ENCODE data around the gene ELN. TPM values are rescaled to one million over a fixed set of nuclear protein-coding genes. Genes with fewer than 3 reads are reported as not detected.

Gene ELN
- total and polyA plus RNA-seq, 2 donors (not counting 3 experiments of a cell fraction or from before 2014, with no cell fraction given), result 1.7 to 2.6 TPM

DNA sequence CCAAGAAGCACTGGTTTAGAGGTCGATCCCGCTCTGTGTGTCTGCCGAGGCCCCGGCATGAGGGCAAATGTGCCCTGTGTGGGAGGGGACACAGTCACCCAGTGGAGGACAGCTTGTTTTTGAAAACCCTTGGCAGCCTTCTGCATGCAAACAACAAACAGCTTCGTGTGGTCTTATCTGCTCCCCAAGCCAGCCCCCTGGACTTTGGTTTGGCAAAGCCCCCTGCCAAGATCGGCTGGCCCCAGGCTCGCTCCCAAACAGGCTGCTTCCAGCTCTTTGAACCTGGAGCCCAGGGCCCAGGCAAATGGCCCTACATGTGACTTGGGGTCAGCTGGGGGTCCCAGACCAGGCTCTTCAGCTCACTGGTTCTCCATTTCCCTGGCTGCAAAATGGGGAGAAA lies 2.9 kb downstream of the ELN start:
- intact Hi-C loops (cut with micrococcal nuclease), result no loop called here
- H3K9ac ChIP-seq (replicated peaks; ENCODE audit: extremely low read depth, insufficient read depth, low read length), result no peak overlapping the region
- DNase-seq (ENCODE audit: low read depth, low spot score) (no peak), FAIRE-seq (no peak)
- dilution Hi-C loops (cut with MboI; ENCODE audit: extremely low pct_ligation_motif_present, low sequenced_read_pairs), result no loop called here
- H2AFZ ChIP-seq (ENCODE audit: low read depth, low read length), result no peak overlapping the region
- no TSS peak for BruUV-seq (replicated peaks)
- ChIA-PET CTCF (interaction anchor here (0.5 to 1.6 kb wide), 2 partner anchors 165 to 168 kb away, joined by 3 to 7 read pairs; no protein-coding TSS in a partner anchor), POLR2A (no interaction called here)
- H3K4me3 ChIP-seq (replicated peaks in 1 of 3; ENCODE audit: insufficient read depth in 1 of 3, low read depth in 1 of 3, low read length in 3 of 3), result no peak overlapping the region
- H3K36me3 ChIP-seq (ENCODE audit: control insufficient read depth in 2 of 2, extremely low read depth in 1 of 2, insufficient read depth in 2 of 2, low read length in 2 of 2), result no peaks in the 10 kb centered on the region
- no peak overlapping the region for H3K27ac ChIP-seq (ENCODE audit: insufficient read depth, low read depth, low read length)
- peaks cover 11 to 17% of the 10 kb centered on the region in 2 experiments for H3K27me3 ChIP-seq (ENCODE audit: control insufficient read depth in 2 of 2, insufficient read depth in 2 of 2, low read length in 2 of 2)
- H4K20me1 ChIP-seq (replicated peaks; ENCODE audit: control insufficient read depth, extremely low read depth, insufficient read depth, low read length), result no peaks in the 10 kb centered on the region
- H3K79me2 ChIP-seq (ENCODE audit: control insufficient read depth, insufficient read depth, low read length), result no peaks in the 10 kb centered on the region
- H3K4me1 ChIP-seq (ENCODE audit: control insufficient read depth, extremely low read depth, insufficient read depth, low read length), result peaks cover 3% of the 10 kb centered on the region
- no peak overlapping the region for H3K4me2 ChIP-seq (ENCODE audit: insufficient read depth, low read length)
- H3K9me1 ChIP-seq (replicated peaks; ENCODE audit: control insufficient read depth, extremely low read depth, insufficient read depth, low read length), result no peaks in the 10 kb centered on the region
- H3K9me3 ChIP-seq (replicated peaks; ENCODE audit: control insufficient read depth, insufficient read depth, low read length), result no peaks in the 10 kb centered on the region
- TF ChIP-seq, protein P1, sequence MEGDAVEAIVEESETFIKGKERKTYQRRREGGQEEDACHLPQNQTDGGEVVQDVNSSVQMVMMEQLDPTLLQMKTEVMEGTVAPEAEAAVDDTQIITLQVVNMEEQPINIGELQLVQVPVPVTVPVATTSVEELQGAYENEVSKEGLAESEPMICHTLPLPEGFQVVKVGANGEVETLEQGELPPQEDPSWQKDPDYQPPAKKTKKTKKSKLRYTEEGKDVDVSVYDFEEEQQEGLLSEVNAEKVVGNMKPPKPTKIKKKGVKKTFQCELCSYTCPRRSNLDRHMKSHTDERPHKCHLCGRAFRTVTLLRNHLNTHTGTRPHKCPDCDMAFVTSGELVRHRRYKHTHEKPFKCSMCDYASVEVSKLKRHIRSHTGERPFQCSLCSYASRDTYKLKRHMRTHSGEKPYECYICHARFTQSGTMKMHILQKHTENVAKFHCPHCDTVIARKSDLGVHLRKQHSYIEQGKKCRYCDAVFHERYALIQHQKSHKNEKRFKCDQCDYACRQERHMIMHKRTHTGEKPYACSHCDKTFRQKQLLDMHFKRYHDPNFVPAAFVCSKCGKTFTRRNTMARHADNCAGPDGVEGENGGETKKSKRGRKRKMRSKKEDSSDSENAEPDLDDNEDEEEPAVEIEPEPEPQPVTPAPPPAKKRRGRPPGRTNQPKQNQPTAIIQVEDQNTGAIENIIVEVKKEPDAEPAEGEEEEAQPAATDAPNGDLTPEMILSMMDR (IDR thresholded peaks at IDR 0.05; ENCODE audit: extremely low read depth in 1 of 2, insufficient read depth in 1 of 2, low read depth in 1 of 2, low read length in 2 of 2), result no peak
- TF ChIP-seq, protein P2, sequence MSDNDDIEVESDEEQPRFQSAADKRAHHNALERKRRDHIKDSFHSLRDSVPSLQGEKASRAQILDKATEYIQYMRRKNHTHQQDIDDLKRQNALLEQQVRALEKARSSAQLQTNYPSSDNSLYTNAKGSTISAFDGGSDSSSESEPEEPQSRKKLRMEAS (IDR thresholded peaks at IDR 0.05; ENCODE audit: insufficient read depth, insufficient read length), result no peak
- TF ChIP-seq POLR2AphosphoS5 (IDR thresholded peaks at IDR 0.05; ENCODE audit: insufficient read depth, low read depth, low read length) (no peak), GATA2 (IDR thresholded peaks at IDR 0.05; ENCODE audit: insufficient read depth, insufficient read length, low read depth, low read length) (no peak)

All from endothelial cell of umbilical vein (primary cell).